HG03097 (cell line): Measurements from ENCODE around the gene PRPF4.

ENCODE experiments used
- ATAC-seq: cut with Tn5 transposase; IDR thresholded peaks from one replicate; pipeline ENCODE4 v1.9.1; 2021; ENCODE audit not compliant: unreplicated experiment, low FRiP score

The PRPF4 gene

DNA sequence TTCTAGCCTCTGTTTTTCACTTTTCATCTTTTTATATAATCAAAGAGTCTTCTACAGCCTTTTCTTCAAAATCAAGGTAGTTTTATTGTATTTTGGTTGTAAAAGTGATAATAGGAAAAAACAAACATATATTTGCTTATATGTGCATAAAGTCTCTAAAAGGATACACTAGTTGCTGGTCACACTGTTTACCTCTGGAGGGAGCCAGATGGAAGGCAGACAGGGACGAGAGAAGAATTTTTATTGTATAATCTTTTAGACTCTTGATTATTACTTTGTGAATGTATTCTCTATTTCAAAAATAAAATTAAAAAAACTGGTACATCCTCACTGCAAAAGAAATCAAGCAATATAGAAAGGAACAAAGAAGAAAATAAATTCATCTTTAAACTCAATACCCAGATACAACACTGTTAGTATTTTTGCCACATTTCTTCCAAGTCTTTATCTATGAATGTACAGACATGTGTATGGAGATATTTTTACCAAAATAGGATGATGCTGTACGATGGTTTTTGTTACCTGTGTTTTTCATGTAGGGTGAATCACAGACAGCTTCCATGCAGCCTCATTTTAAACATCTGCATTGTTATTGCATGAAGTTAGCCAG lies 33.9 kb downstream of the PRPF4 start:
- ATAC-seq: no peak

DNA sequence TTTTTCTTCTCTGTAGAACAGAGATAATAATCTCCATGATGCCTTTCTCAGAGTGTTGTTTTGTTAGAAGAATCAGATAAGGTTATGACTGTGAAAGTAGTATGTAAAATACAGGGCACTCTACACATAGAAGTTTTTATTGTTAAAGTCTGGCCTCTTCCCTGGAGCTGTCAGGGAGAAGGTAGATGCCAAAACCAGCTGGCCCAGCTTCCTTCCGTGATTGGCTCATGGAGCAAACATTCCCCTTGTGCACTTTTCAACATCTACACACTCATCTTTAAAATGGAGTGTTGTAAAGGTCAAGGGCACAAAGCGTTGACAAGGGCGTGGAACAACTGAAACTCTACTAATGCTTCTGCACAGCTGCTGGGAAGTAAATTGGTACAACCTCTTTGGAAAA lies 35.1 kb downstream of the PRPF4 start:
- no peak for ATAC-seq

DNA sequence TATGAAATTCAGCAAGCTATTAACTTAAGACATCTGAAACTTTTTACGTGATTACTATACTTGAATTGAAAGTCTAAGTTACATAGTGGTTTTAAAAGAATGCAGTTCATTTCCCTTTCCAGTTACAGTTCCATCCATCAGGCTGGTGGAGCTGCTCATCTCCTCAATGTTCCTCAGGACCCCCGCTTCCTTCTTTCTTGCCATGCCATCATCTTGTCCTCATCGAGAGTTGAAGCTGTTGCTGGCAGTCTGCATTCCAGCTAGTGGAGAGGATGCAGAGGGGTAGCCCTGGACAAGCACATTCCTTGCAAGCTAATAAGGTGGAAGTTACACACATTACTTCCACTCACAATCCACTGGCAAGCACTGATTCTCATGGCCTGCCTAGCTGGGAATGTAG lies 36.5 kb downstream of the PRPF4 start:
- ATAC-seq: no peak

DNA sequence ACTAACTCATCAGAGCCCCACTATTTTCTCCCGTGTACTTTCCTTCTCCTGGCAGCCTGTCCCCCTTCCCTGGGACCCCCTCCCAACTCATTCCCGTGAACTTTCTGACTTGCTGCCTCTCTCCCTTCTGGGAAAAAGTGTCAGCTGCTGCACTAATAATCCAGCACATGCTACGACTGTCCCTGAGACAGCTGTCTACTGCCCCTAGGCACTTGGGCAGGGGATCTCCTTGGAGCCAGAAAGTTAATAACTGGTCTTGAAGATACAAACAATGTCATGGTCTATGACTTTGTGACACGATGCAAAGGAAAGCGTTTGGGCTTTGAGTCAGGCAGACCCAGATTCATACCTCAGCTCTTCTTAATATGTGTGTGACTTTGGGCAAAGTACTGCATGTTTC lies 37.8 kb downstream of the PRPF4 start:
- ATAC-seq: no peak

DNA sequence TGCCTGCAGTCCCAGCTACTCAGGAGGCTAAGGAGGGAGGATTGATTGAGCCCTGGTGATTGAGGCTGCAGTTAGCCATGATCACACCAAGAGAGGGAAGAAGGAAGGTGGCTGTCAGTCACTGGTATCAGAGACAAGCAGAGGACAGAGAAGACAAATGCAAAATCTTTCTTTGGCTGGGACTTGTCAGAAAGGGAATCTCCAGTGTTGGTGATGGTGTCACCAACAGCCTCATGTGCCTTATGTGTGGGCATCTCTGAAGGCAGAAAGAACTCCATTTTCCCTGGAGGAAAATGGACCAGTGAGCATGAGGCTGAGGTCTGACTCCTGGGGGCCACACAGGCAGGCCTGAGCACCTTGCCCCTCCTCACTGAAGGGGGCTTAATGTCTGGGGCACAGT lies 39.8 kb downstream of the PRPF4 start:
- no peak for ATAC-seq

DNA sequence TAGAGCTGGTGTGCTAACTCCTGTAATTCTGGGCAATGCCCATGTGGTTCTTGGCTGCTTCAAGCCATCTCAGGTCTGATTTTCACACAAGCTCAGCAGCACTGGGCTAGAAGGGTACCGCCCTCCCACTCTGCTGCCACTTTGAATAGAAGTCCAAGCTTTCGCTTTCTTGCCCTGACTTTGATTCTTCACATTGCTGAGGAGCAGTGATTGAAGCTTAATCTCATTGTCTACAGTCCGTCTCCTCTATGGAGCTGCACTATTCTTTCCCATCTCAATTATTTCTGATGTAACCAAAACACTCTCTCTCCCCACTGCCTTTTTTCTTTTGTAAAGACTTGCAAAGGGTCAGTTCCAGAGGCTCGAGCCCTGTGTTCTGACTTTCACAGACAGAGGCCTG lies 40.6 kb downstream of the PRPF4 start:
- ATAC-seq: no peak

DNA sequence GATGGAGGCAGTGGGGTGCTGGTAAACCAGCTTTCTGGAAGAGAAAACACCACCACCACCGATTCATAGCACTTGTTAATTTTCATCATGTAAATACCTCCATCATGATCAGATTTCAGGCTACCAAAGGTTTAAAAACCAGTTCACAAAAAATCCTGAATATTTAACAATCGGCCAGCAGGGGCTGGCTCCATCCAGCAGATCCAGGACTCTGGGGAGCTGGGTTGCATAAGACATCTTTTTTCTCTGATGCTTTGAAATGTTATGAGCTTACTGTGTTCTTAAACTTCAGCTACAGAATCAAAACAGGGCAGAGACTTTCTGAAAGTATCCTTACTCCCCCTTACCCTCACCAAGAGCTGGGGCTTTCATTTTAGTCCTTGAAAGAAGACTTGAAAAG lies 42.3 kb downstream of the PRPF4 start:
- no peak for ATAC-seq

DNA sequence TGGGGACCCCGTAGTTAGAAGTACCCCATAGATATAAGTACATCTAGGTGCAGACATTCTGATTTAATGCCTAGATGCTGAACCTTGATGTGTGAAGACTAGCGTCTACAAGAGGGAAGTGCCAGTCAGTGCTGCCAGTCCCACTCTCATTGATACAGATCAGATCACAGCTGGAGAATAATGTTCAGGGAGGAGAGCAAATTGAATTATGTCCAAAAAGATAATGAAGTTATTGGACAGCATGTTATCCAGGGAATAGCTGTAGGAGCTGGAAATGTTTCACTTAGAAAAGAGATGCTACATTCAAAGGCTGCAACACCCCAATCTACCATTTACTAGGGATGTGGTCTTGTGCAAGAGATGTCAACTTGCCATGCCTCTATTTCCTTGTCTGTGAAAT lies 43.6 kb downstream of the PRPF4 start:
- no peak for ATAC-seq

DNA sequence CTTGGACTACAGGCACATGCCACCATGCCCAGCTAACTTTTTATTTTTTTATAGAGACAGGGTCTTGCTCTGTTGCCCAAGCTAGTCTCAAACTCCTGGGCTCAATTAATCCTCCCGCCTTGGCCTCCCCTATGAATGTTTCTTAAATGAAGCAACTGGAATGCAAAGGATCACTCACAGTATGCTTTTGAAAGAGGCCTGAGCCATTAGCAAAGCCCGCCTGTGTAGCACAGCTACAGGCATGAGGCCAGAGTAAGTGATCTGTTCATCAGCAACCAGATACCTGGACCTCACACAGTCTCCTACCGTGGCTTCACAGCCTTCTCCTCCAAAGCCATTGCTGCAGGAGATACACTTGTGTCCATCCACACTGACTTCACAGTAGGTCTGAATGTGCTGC lies 44.6 kb downstream of the PRPF4 start:
- no peak for ATAC-seq

DNA sequence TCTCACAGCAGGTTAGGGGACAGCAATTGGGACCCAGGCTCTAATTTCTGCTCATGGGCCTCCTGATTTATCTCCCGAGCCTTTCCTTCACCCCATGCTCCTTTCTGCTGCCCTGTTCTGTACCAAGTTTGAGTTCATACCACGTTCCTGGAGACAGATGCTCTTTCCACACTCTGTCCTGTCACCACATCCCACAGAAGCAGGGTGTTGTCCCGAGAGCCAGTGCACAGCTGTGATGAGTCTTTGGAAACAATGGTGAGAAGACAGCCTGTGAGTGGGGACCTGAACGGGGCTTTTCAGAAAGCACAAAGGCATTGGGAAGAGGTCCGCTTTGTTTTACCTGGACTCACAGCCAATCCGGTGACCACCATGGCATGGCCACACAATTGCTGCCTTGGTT lies 47.2 kb downstream of the PRPF4 start:
- no peak for ATAC-seq

DNA sequence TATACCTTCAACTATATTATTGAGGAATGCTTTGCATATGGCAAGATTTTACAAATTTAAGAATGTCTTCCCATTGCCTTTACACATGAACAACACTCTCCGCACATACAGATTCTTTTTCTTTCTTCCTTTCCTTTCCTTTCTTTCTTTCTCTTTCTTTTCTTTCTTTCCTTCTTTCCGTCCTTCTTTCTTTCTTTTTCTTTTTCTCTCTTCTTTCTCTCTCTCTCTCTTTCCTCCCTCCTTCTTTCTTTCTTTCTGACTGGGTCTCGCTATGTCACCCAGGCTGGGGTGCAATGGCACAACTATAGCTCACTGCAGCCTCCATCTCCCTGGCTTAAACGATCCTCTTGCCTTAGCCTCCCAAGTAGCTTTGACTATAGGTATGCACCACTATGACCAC lies 50.8 kb downstream of the PRPF4 start:
- ATAC-seq: no peak

DNA sequence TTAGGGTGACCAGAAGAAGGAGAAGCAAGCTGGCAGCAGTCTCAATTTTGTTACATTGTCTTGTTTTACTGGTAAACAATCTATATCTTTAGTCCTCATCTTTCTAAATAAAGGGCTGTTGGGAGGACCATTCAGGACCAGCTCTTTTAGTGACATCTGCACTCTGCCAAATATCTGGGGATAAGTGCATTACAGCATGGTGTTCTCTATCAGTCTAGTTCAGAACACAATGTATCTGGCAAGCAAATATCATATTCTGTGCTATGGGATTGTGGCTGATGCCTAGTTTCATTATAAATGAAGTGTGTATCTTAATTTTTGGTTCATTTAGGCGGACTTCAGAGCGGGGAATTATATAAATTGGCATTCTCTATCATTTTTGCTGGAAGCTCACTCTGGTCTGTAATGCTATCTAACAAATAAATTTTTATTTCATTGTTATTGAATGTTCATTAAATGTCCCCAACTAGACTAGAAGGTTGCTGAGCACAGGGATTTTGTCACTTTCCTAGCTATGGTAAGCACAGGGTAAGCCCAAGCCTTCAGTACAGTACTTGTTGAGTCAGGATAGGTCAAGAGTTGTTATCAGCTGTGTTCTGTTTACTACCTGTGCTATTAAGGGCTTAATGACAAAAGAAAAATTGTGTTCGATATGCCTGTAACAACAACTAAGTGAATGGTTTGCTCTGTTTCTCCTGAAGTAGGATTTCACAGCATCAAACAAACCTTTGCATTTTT lies 52.8 kb downstream of the PRPF4 start:
- no peak for ATAC-seq

DNA sequence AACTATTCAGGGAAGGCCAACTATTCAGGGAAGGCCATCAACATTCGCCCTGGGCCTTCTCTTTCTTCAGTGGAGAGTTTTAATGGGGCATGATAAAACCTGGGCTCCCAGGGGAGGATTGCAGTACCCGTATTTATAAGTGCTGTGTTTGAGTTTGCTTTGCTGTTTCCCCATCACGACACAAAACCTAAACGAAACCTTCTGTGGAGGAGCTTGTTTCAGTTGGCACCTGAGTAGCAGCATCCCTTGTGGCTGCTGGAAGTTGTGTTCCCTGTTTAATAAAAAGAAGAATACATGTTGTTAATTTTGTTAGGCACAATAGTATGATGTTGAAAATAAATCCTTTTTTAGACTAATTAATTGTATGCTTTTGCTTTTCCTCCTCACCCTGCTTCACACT lies 56.3 kb downstream of the PRPF4 start:
- ATAC-seq: no peak

DNA sequence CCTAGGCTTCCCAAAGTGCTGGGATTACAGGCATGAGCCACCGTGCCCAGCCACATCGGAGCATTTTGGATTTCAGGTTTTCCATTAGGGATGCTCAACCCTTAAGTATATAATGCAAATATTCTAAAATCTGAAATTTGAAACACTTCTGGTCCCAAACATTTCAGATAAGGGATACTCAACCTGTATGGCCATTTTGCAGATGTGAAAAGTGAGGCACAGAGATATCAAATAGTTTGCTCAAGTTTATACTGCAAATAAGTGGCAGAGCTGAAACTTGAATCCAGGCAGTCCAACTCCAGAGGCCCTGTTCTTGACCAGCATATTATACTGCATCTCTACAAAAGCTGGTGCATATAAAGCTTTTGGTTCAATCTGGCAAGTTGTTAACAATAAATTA lies 62.3 kb downstream of the PRPF4 start:
- no peak for ATAC-seq

DNA sequence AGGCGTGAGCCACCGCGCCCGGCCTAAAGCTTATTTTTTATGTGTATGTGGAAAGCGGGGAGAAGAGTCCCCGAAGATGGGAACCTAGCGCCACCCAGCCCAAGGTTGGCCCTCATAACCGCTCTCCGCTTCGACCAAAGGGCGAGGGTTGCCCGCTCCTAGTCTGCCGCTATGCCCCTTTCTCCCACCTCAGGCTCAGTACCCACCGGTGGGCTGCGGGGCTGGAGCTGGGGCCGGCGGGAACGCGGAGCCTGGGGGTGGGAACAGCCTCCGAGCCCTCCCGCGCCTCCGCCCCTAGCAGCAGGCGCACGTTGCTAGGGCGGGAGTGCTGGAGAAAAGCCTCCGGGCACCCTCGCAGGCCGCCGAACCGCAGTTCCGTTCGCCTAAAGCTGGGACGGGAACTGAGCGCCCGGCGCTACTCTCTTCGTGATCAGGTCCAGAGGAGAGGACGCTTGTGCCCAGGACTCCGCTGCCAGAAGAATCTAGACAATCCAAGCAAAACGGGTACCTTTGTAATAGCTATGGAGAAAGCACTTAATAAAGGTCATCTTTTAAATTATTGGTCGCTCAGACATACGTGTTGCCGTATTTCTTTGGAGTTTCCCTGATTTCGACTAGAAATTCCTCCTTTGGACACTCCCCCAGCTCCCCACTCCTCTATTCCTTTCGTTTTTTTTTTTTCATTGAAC lies 64.7 kb downstream of the PRPF4 start, which contains the start of gene WDR31:
Gene WDR31 (minus strand): TSS at position 265 of the 689 bp plus-strand sequence. CDS start 8,253 bp downstream, outside the sequence.
- ATAC-seq: peak; percentile 96

DNA sequence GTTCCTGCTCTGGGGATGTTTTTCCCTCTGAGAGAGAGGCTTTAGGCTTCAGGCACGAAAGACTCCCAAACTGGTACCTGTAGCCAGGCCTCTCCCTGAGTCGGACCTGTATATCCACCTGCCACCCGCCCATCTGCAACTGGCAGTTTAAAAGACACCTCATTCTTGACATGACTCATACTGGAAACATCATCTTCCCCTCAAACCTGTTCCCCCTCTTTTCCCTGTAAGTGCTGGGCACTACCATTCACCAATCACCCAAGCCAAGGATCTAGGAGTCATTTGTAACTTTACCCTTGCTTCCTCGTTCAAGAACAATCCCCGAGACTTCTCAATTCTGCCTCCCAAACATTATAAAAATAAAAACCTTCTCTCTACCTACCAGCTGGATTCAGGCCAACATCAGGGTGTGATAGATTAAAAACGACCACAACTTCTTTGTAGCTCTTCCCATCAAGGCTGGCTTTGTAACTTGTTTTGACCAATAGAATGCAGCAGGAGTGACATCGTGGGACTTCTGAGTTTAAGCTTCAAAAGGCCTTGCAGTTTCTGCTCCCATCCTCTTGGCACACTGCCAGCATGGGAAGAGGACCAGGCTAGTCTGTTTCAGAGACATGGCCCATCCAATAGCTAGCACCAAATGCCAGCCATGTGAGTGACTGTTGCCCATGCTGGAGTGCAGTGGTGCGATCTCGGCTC lies 66.4 kb downstream of the PRPF4 start:
- ATAC-seq: no peak
